Brain pericyte (primary cell): ENCODE measurements around the gene LYL1.

Experiments used
- DNase-seq: peaks from one replicate; pipeline ENCODE4 v3.0.0-alpha.2; 2012; ENCODE audit warnings: low read depth, low spot score

LYL1 gene

GRCh38 chr19:13056052-13056660 lies 46.5 kb downstream of the LYL1 start:
- DNase-seq, result no peak

GRCh38 chr19:13055213-13056051 lies 47.2 kb downstream of the LYL1 start:
- DNase-seq, result peak; percentile 63

DNA sequence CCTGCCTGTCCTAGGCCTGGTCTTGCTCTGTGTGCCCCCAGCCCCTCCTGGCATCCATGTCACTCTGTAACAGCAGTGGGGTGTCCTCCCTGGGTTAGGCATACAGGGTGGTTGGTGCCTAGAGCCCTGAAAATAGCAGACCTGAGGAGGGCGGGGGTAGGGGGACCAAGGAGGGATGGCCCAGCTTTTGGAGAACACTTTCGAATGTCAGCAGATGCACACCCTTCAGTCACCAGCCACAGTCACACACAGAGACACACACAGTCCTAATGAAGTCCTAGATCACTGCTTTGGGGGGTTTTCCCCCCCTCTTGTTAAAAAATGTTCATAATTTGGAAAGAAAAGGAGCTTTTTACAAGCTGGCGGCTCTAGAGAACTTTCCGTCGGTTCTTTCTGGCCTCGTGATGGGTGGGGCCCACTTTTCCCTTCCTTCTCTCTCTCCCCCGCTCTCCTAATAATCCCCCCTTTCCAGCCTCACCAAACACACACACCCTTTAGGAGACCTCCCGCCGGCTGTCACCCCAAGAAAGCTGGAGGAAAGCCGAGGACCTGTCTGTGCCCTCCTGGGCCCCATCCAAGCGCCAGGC lies 47.9 kb downstream of the LYL1 start:
- DNase-seq, result no peak

GRCh38 chr19:13053761-13054625 lies 48.7 kb downstream of the LYL1 start:
- DNase-seq, result no peak

- no peak for DNase-seq
Observed at GRCh38 chr19:13053238-13053637, 49.4 kb downstream of the LYL1 start.

DNA sequence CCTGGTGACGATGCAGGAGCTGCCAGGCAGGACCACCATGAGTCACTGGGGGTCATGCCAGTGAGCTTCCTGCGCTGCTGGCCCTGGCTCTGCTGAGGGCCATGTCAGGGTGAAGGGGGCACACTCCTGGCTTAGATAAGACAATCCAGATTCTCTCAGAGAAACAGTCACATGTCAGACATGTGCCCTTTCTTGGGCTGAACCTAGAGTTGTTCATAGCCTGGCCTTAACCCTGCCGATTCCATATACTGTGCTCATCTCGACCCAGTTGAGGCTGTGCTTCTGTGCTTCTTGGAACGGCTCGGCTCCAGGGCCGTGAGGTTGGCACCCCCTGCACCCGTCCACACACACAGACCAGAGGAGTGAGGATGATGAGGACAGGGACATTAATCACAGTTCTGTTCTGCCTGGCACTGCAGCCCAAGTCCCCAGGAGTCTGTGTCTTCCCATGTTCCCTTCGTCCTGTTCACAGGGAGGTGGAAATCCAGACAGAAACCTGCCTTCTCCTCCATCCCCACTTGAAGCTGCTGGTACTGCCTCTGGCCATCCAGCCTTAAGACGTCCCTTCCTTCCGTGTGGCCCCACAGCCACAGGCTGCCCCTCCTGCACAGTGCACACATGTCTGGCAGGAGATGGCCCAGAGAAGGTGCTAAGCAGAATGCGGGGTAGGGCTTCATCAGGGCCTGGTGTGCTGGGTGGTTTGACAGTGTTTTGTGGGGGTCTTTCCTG lies 50.0 kb downstream of the LYL1 start:
- DNase-seq, result no peak

- DNase-seq, result no peak
Observed at GRCh38 chr19:13051557-13052165, 51.0 kb downstream of the LYL1 start.

- no peak for DNase-seq
Observed at GRCh38 chr19:13050274-13050673, 52.4 kb downstream of the LYL1 start.
